HG03103 (cell line): ENCODE data around the gene ANKS3.

Source experiments
- ATAC-seq: cut with Tn5 transposase; IDR thresholded peaks from one replicate; pipeline ENCODE4 v1.9.1; 2021; ENCODE audit warnings: low read depth; ENCODE audit not compliant: unreplicated experiment

ANKS3 gene

GRCh38 chr16:4675864-4676786 is 57.9 kb downstream of the ANKS3 start:
- ATAC-seq, result no peak

DNA sequence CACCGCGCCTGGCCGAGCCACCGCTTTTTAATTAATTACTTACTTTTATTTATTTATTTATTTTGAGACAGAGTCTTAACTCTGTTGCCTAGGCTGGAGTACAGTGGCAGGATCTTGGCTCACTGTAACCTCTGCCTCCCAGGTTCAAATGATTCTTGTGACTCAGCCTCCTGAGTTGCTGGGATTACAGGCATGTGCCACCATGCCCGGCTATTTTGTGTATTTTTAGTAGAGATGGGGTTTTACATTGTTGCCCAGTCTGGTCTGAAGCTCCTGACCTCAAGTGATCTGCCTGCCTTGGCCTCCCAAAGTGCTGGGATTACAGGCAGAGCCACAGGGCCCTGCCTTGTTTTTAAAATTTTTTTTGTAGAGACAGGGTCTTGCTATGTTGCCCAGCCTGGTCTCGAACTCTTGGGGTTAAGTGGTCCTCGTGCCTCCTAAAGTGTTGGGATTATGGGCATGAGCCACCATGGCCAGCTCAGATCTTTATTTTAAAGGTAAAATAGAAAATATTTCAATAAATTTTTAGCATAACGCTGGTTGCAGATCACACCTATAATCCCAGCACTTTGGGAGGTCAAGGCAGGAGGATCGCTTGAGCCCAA is 59.0 kb downstream of the ANKS3 start:
- ATAC-seq, result no peak

DNA sequence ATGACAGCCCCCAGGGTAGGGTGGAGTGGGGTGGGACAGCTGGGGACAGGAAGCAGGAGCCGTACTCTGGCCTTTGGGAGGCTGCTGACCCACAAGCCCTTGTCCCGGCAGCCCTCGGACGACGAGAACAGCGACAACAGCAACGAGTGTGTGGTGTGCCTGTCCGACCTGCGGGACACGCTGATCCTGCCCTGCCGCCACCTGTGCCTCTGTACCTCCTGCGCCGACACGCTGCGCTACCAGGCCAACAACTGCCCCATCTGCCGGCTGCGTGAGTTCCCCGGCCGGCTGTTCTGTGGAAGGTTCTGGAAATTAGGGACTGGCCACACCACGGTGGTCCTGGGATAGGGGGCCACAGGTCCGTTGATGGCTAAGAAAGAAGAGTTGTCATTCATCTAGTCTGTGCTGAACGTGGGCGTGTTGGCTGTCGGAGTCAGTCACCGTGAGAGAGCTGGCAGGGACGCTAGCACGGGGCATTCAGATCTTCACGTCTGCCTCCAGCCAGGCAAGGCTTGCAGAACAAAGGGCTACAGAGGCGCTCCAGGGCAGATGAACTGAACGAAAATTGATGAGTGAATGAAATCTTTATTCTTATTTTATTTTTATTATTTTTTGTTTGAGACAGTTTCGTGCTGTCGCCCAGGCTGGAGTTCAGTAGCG is 60.6 kb downstream of the ANKS3 start:
- ATAC-seq, result no peak

DNA sequence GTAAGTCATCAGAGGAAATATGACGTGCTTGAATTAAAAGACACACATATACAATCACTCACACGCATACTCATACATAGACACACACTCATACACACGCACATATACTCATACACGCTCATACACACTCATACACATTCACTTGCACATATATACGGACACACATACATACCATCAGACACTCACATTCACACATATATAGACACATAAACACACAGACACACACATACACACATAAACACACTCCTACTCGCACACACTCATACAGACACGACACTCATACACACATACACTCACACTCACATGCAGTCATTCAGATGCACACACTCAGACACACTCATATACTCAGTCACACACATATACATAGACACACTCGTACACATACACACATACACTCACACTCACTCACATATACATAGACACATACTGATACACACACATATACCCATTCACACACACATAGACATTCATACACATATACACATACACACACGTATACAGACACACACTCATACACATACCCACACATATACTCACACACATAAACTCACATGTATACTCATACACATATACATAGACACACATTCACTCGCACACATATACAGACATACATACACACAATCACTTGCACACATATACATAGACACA is 65.6 kb downstream of the ANKS3 start:
- ATAC-seq, result no peak

GRCh38 chr16:4667203-4667963 is 66.7 kb downstream of the ANKS3 start:
- no peak for ATAC-seq

DNA sequence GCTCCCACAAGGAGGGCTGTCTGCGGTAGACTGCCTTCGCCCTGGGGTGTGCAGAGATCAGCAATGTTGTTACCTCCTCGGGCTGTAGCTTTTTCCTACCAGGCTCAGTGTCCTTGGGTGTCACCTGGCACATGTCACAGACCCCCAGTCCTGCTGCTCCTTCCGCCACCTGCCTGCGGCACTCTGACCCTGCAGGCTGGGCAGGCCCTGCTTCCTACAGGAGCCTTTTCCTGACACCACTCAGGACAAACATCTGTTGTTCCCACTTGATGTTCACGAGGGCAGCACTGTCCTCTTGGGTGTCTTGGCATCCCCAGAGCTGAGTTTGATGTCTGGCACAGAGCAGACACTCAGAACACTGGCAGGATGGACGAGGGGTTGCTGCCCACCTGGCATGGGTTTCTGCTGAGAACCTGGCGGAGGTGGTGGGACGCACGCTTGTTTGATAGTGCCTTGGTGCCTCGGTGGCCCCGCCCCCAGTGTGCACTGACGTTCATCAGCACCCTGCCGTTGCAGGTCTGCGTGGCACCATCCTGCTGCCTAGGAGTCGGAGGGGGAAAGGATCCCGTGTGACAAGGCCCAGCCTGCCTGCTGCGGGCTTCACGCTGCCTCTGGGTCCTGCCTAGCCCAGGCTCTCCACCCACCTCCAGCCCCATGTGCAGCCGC is 67.4 kb downstream of the ANKS3 start:
- ATAC-seq, result no peak

GRCh38 chr16:4664538-4665418 is 69.3 kb downstream of the ANKS3 start:
- ATAC-seq, result no peak

GRCh38 chr16:4663777-4664465 is 70.2 kb downstream of the ANKS3 start:
- ATAC-seq, result no peak

- ATAC-seq, result no peak
Measured at GRCh38 chr16:4663465-4663776, 70.7 kb downstream of the ANKS3 start.

DNA sequence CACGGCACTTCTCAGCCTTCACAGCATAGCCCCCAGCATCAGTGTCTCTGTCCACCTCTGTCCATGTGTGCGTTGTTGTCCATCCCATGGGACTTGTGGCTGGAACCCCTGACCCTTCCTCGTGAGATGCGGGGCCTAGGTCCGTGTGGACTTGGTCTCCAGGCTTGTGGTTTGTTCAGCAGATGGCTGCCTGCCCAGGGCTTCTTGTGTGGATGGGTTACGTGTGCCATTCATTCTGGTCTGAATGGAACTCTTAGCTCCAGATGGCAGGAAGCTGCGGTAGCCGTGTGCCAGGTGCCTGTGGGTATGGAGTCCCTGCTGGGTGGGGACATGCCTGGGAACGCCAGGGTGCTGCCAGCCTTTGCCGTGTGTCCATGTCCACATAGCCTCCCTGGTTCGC is 72.4 kb downstream of the ANKS3 start:
- no peak for ATAC-seq

GRCh38 chr16:4660454-4661007 is 73.5 kb downstream of the ANKS3 start:
- ATAC-seq, result no peak

GRCh38 chr16:4659363-4660353 is 74.4 kb downstream of the ANKS3 start:
- no peak for ATAC-seq

GRCh38 chr16:4656695-4657686 is 77.1 kb downstream of the ANKS3 start:
- no peak for ATAC-seq

DNA sequence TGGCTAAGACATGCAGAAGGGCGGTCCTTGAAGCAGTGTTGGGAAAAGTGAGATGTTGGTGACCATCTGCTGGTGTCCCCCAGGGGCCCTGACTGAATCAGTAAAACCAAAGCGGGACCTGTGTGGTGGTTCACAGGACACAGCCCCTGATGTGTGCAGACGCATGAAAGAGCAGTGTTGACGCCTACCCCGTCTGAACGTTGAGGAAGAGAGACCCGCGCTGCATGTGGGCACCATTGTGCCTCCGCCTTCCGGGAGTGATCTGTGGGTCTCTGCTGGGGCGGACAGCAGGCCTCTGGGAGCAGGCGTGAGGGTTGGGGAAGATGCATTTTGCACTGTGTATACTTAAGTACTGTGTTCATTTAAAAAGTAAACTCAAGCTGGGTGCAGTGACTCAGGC is 77.8 kb downstream of the ANKS3 start:
- ATAC-seq, result no peak

GRCh38 chr16:4655801-4656200 is 78.3 kb downstream of the ANKS3 start:
- ATAC-seq, result no peak
